ENCODE results near the gene PLCB1.

GRCh38 chr20:8369311-8369710, 237.2 kb downstream of the PLCB1 start:
- TF ChIP-seq POLR2AphosphoS5 (IDR thresholded peaks at IDR 0.05; ENCODE audit: low read depth, low read length) (no peak), POLR2A (IDR thresholded peaks at IDR 0.05; ENCODE audit: low read depth, low read length) (no peak), TAF1 (IDR thresholded peaks at IDR 0.05; ENCODE audit: borderline replicate concordance, low read depth, low read length) (no peak)
